Endothelial cell of hepatic sinusoid (primary cell): ENCODE results near the gene TRPV5.

Source experiments
- in situ Hi-C: cut with HindIII; loops from 2 replicates; pipeline ENCODE4 v1.10.0; 2017; ENCODE audit warnings: low sequenced_read_pairs

The TRPV5 gene

GRCh38 chr7:142941541-142941940 is 8.0 kb upstream of the TRPV5 start:
- in situ Hi-C loops: no loop called here

- in situ Hi-C loops: no loop called here
Observed at GRCh38 chr7:142940966-142941535, 7.5 kb upstream of the TRPV5 start.

- in situ Hi-C loops: no loop called here
Observed at GRCh38 chr7:142939226-142939910, 5.8 kb upstream of the TRPV5 start, which contains the start of gene LLCFC1. TSS of gene LLCFC1 (plus strand) at chr7:142939484. CDS start at chr7:142939622, 138 bp downstream.

GRCh38 chr7:142938611-142939010 is 5.1 kb upstream of the TRPV5 start:
- in situ Hi-C loops: no loop called here

GRCh38 chr7:142935941-142936565 is 2.5 kb upstream of the TRPV5 start:
- in situ Hi-C loops: no loop called here

- in situ Hi-C loops: no loop called here
Observed at GRCh38 chr7:142934056-142934455, 510 bp upstream of the TRPV5 start.

- in situ Hi-C loops: no loop called here
Observed at GRCh38 chr7:142933092-142933475, 462 bp downstream of the TRPV5 start.

- in situ Hi-C loops: no loop called here
Observed at GRCh38 chr7:142932386-142933091, 1.0 kb downstream of the TRPV5 start.

- in situ Hi-C loops: no loop called here
Observed at GRCh38 chr7:142930126-142930730, 3.3 kb downstream of the TRPV5 start.

GRCh38 chr7:142927949-142928348 is 5.6 kb downstream of the TRPV5 start:
- in situ Hi-C loops: no loop called here

GRCh38 chr7:142927085-142927745 is 6.3 kb downstream of the TRPV5 start:
- in situ Hi-C loops: no loop called here

- in situ Hi-C loops: no loop called here
Observed at GRCh38 chr7:142925413-142925812, 8.1 kb downstream of the TRPV5 start.

- in situ Hi-C loops: no loop called here
Observed at GRCh38 chr7:142923391-142923790, 10.2 kb downstream of the TRPV5 start.

GRCh38 chr7:142919656-142920055 is 13.9 kb downstream of the TRPV5 start:
- in situ Hi-C loops: no loop called here

- in situ Hi-C loops: no loop called here
Observed at GRCh38 chr7:142918901-142919300, 14.6 kb downstream of the TRPV5 start.

GRCh38 chr7:142917447-142917846 is 16.1 kb downstream of the TRPV5 start:
- in situ Hi-C loops: no loop called here

GRCh38 chr7:142916508-142916907 is 17.0 kb downstream of the TRPV5 start:
- in situ Hi-C loops: no loop called here

GRCh38 chr7:142915315-142915714 is 18.2 kb downstream of the TRPV5 start:
- in situ Hi-C loops: no loop called here

GRCh38 chr7:142914121-142914520 is 19.4 kb downstream of the TRPV5 start:
- in situ Hi-C loops: no loop called here

- in situ Hi-C loops: no loop called here
Observed at GRCh38 chr7:142913566-142913965, 20.0 kb downstream of the TRPV5 start.

GRCh38 chr7:142913051-142913450 is 20.5 kb downstream of the TRPV5 start:
- in situ Hi-C loops: no loop called here
